Natural killer cell (primary cell): Measurements from ENCODE around the gene MIF. TPM values are rescaled to one million over a fixed set of nuclear protein-coding genes. Genes with fewer than 3 reads are reported as not detected.
"Not testable (repeated sequence)": the region's sequence is repeated elsewhere in the genome, so short reads cannot be mapped to it uniquely, and the experiment has no call there.

ENCODE experiments used
- ATAC-seq, 3 donors: fragments of 150-1000 bp in 2 of 3; fragments of 200-7000 bp in 1 of 3; cut with Tn5 transposase; 1 replicate in 1 of 3; 2 replicates in 2 of 3; pipeline ENCODE4 v1.10.0; 2021; ENCODE audit warnings: mild to moderate bottlenecking in 2 of 3, moderate library complexity in 2 of 3
- DNase-seq, 2 donors: peaks; one replicate each; pipeline versions ENCODE4 v3.0.0 to v3.0.0-alpha.2; 2013 to 2021; ENCODE audit warnings: mixed read lengths in 1 of 2
- H3K27ac ChIP-seq: one replicate; pipeline ENCODE4 v1.5.1; 2013; ENCODE audit warnings: mild to moderate bottlenecking, low read length
- H3K27me3 ChIP-seq: one replicate; pipeline ENCODE4 v1.6.1; 2013; ENCODE audit warnings: low read length; ENCODE audit not compliant: control insufficient read depth, insufficient read depth
- H3K36me3 ChIP-seq: one replicate; pipeline ENCODE4 v1.6.1; 2013; ENCODE audit warnings: low read length; ENCODE audit not compliant: control insufficient read depth, insufficient read depth
- H3K4me1 ChIP-seq: one replicate; pipeline ENCODE4 v1.6.1; 2013; ENCODE audit warnings: low read length; ENCODE audit not compliant: control insufficient read depth, insufficient read depth
- H3K4me3 ChIP-seq: one replicate; pipeline ENCODE4 v1.5.1; 2013; ENCODE audit warnings: low read length
- H3K9me3 ChIP-seq: one replicate; pipeline ENCODE4 v1.6.1; 2013; ENCODE audit warnings: low read length; ENCODE audit not compliant: control insufficient read depth, insufficient read depth
- H3K27ac Mint-ChIP-seq, 2 donors: one replicate each; pipeline ENCODE4 v1.8.0; 2022; ENCODE audit warnings: mild to moderate bottlenecking in 2 of 2, mixed read lengths in 2 of 2, moderate library complexity in 1 of 2
- H3K27me3 Mint-ChIP-seq, 2 donors: one replicate each; pipeline ENCODE4 v1.8.0; 2022; ENCODE audit warnings: low read depth in 2 of 2, mixed read lengths in 2 of 2
- H3K36me3 Mint-ChIP-seq: one replicate; pipeline ENCODE4 v1.8.0; 2022; ENCODE audit warnings: mixed read lengths
- H3K4me1 Mint-ChIP-seq, 2 donors: one replicate each; pipeline ENCODE4 v1.8.0; 2022; ENCODE audit warnings: mixed read lengths in 2 of 2
- H3K4me3 Mint-ChIP-seq: one replicate; pipeline ENCODE4 v1.8.0; 2022; ENCODE audit warnings: mild to moderate bottlenecking, moderate library complexity, mixed read lengths
- H3K9me3 Mint-ChIP-seq, 2 donors: one replicate each; pipeline ENCODE4 v1.8.0; 2022; ENCODE audit warnings: mixed read lengths in 2 of 2
- CTCF ChIP-seq: fragments of 200-600 bp; IDR thresholded peaks from one replicate; pipeline ENCODE4 v1.8.0; 2022; ENCODE audit warnings: antibody characterized with exemption
- WGBS: methylation state at CpG from one replicate; pipeline ENCODE4 v1.1.7; 2013; ENCODE audit warnings: missing lambda C conversion rate; ENCODE audit not compliant: insufficient coverage; 5-methylcytosine and 5-hydroxymethylcytosine counted together
- intact Hi-C: fragments of 100-400 bp; cut with micrococcal nuclease; formaldehyde crosslinking; loops from one replicate; pipeline ENCODE4 v1.14.2; 2022
- total RNA-seq, 4 donors: library from RNA; stranded (reverse); fragments of 120-200 nt in 1 of 4; gene quantifications; one replicate each; pipeline versions ENCODE4 v1.2.3 to v1.2.4, GENCODE V29; 2013 to 2022

MIF gene
- total RNA-seq, 3 donors from 2014 or later (not counting 1 experiment from before 2014, with no cell fraction given) = 115 to 182 (median 133) TPM

- 94% methylated on average over 3 of the region's 3 CpGs for WGBS
- Mint-ChIP-seq H3K9me3 (no peaks in the 10 kb centered on the region), H3K36me3 (no peaks in the 10 kb centered on the region), H3K4me1 (peaks cover 15 to 16% of the 10 kb centered on the region in 2 donors), H3K4me3 (peak overlapping the region; percentile 17), H3K27me3 (no peaks in the 10 kb centered on the region), H3K27ac (no peak overlapping the region)
- no peak for ATAC-seq
- no peaks in the 10 kb centered on the region for H3K36me3 ChIP-seq
- intact Hi-C loops = no loop called here
- H3K9me3 ChIP-seq = no peaks in the 10 kb centered on the region
- H3K27me3 ChIP-seq = no peaks in the 10 kb centered on the region
- peak in 1 of 2 donors; percentile 40 for DNase-seq
- no peak overlapping the region for H3K4me3 ChIP-seq
- no peak overlapping the region for H3K27ac ChIP-seq
- no peak for TF ChIP-seq CTCF
- peaks cover 15% of the 10 kb centered on the region for H3K4me1 ChIP-seq
Observed at GRCh38 chr22:23862103-23862502, 32.1 kb upstream of the MIF start.

GRCh38 chr22:23864499-23865154, 29.6 kb upstream of the MIF start:
- H3K4me1 Mint-ChIP-seq, H3K27ac Mint-ChIP-seq, DNase-seq, H3K4me1 ChIP-seq, H3K27me3 Mint-ChIP-seq, H3K4me3 Mint-ChIP-seq, H3K27me3 ChIP-seq, H3K36me3 Mint-ChIP-seq, H3K9me3 ChIP-seq, H3K27ac ChIP-seq, H3K9me3 Mint-ChIP-seq, H3K4me3 ChIP-seq, intact Hi-C loops, ATAC-seq: not testable (repeated sequence)
- 93% methylated on average over 9 of the region's 11 CpGs for WGBS
- peaks cover 18% of the 10 kb centered on the region for H3K36me3 ChIP-seq

- no peak for ATAC-seq
- Histone ChIP-seq H3K36me3 (peaks cover 25% of the 10 kb centered on the region), H3K27me3 (no peaks in the 10 kb centered on the region), H3K9me3 (no peaks in the 10 kb centered on the region), H3K27ac (no peak overlapping the region), H3K4me3 (no peak overlapping the region), H3K4me1 (no peaks in the 10 kb centered on the region)
- no peak for DNase-seq
- H3K27me3 Mint-ChIP-seq = no peaks in the 10 kb centered on the region
- no peak overlapping the region for H3K4me3 Mint-ChIP-seq
- 100% methylated on average over 4 of the region's 4 CpGs for WGBS
- intact Hi-C loops = no loop called here
- H3K27ac Mint-ChIP-seq = no peak overlapping the region
- H3K4me1 Mint-ChIP-seq = no peaks in the 10 kb centered on the region
- H3K9me3 Mint-ChIP-seq = no peaks in the 10 kb centered on the region
- TF ChIP-seq CTCF = no peak
- no peaks in the 10 kb centered on the region for H3K36me3 Mint-ChIP-seq
Observed at GRCh38 chr22:23868580-23868979, 25.6 kb upstream of the MIF start.

GRCh38 chr22:23874871-23875270, 19.3 kb upstream of the MIF start:
- peaks cover 6% of the 10 kb centered on the region for H3K36me3 ChIP-seq
- H3K27me3 ChIP-seq = no peaks in the 10 kb centered on the region
- Mint-ChIP-seq H3K36me3 (no peaks in the 10 kb centered on the region), H3K4me3 (no peak overlapping the region), H3K4me1 (no peaks in the 10 kb centered on the region), H3K27ac (no peak overlapping the region), H3K27me3 (no peaks in the 10 kb centered on the region), H3K9me3 (no peaks in the 10 kb centered on the region)
- intact Hi-C loops = no loop called here
- H3K27ac ChIP-seq = no peak overlapping the region
- H3K9me3 ChIP-seq = no peaks in the 10 kb centered on the region
- ATAC-seq (no peak), DNase-seq (no peak)
- 94% methylated on average over 3 of the region's 4 CpGs for WGBS
- no peak overlapping the region for H3K4me3 ChIP-seq
- TF ChIP-seq CTCF = no peak
- H3K4me1 ChIP-seq = no peaks in the 10 kb centered on the region
